Stimulated activated naive B cell treated with anti-CD40 and anti-IgM and Interleukin-4, amounts not matched to agents 10 μg/mL and 1 μg/mL and 100 μg/mL, for 72 hours (primary cell): ENCODE measurements around the gene XXYLT1.
A peak's percentile ranks its signal among the peaks of the same experiment; 100 is the strongest.
"Not testable (repeated sequence)": the region's sequence is repeated elsewhere in the genome, so short reads cannot be mapped to it uniquely, and the experiment has no call there.

Experiments used
- ATAC-seq, 2 donors: fragments of 150-1000 bp; cut with Tn5 transposase; replicated peaks; 2 replicates each; pipeline ENCODE4 v1.10.0; 2021; ENCODE audit warnings: moderate library complexity in 1 of 2
- DNase-seq: peaks from one replicate; pipeline ENCODE4 v3.0.0; 2021
- H3K27ac Mint-ChIP-seq: one replicate; pipeline ENCODE4 v1.8.0; 2022; ENCODE audit warnings: mild to moderate bottlenecking, mixed read lengths
- H3K27me3 Mint-ChIP-seq, 2 donors: one replicate each; pipeline ENCODE4 v1.8.0; 2022; ENCODE audit warnings: mixed read lengths in 2 of 2
- H3K36me3 Mint-ChIP-seq, 2 donors: one replicate each; pipeline ENCODE4 v1.8.0; 2022; ENCODE audit warnings: mixed read lengths in 2 of 2, mild to moderate bottlenecking in 1 of 2
- H3K4me1 Mint-ChIP-seq, 2 donors: one replicate each; pipeline ENCODE4 v1.8.0; 2022; ENCODE audit warnings: mixed read lengths in 2 of 2, mild to moderate bottlenecking in 1 of 2
- H3K4me3 Mint-ChIP-seq, 2 donors: one replicate each; pipeline ENCODE4 v1.8.0; 2022; ENCODE audit warnings: mild to moderate bottlenecking in 2 of 2, mixed read lengths in 2 of 2, moderate library complexity in 1 of 2
- H3K9me3 Mint-ChIP-seq, 2 donors: one replicate each; pipeline ENCODE4 v1.8.0; 2022; ENCODE audit warnings: mixed read lengths in 2 of 2, mild to moderate bottlenecking in 1 of 2

XXYLT1 gene

DNA sequence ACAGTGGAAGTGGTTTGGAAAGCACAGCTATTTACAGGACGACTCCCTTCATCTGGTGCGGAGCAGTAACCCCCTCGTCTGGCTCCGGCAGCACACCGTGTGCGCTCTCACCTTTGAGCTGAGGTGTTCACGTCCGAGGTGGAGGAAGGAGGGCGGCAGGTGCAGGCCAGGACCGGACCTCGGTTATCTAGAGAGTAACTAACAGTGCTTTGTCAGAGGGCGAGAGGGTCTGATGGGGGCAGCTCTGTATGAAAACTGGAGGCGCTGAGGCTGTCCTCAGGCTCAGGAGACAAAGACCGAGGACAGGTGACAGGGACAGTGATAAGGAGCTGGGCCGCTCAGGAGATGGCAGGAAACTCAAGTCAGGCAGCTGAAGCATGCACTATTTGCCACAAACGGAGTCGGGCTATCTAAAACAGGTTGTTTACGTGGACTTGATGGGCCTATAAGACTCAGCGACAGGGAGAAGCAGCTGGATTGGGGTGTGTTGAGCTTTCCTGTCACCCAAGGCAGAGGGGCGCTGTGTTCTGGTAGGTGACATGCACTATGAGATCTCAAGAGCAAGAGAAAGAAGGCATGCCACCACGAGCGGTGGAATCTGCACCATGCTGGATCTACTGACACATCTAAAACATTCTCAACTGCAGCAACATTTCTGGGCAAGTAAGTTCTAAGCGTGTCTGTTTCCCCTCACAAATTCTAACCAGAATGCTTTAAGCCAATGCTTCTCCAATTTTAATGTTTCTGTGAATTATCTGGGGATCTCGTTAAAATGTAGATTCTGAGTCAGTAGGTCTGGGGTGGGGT, 155.2 kb downstream of the XXYLT1 start:
- ATAC-seq (no peak), DNase-seq (no peak)
- H3K4me1 Mint-ChIP-seq, result peaks cover 10 to 12% of the 10 kb centered on the region in 2 donors
- H3K36me3 Mint-ChIP-seq, result peaks cover 0 to 3% of the 10 kb centered on the region in 2 donors
- no peaks in the 10 kb centered on the region for H3K27me3 Mint-ChIP-seq
- no peaks in the 10 kb centered on the region for H3K9me3 Mint-ChIP-seq
- H3K27ac Mint-ChIP-seq, result no peak overlapping the region
- H3K4me3 Mint-ChIP-seq, result no peak overlapping the region

DNA sequence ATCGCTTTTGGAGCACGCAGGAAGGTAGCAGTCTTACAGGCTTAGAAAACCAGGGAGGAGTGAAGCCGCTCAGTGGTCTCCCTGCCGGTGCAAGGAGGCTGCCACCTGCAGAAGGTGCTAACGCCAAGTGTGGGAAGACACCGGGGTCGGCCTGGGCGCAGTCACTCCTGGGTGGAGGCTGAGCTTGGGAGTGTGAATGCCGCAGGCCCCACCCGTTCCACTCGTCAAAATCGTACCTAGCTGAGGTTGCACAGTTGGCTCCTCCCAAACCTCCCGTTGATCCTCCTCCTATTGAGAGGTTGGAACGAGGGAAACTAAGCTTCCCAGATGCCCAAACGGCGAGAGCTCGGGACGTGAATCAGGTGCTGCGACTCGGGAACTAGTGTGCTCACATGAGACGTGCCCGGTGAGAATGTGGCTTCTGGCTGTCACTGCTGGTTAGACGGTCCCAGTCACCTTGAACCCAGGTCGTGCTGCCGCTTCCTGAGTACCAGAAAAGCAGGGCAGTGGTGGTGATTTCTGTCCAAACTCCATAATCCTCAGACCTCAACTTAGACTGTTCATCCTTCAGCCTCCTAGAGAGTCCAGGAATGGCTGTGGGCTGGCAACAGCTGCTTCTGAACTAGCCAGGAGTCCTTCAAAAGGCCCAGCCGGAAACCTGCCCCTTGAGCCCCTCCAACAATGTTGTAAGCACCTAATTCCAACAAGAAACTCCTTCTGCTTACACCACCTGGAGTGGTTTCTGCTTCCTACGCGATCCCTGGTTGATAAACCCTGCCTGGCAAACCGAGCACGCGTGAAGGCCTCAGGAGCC, 156.0 kb downstream of the XXYLT1 start:
- Mint-ChIP-seq H3K27me3 (no peaks in the 10 kb centered on the region), H3K9me3 (no peaks in the 10 kb centered on the region), H3K4me3 (no peak overlapping the region), H3K27ac (no peak overlapping the region), H3K36me3 (peaks cover 0 to 3% of the 10 kb centered on the region in 2 donors), H3K4me1 (peaks cover 10 to 12% of the 10 kb centered on the region in 2 donors)
- DNase-seq, result no peak
- no peak for ATAC-seq

DNA sequence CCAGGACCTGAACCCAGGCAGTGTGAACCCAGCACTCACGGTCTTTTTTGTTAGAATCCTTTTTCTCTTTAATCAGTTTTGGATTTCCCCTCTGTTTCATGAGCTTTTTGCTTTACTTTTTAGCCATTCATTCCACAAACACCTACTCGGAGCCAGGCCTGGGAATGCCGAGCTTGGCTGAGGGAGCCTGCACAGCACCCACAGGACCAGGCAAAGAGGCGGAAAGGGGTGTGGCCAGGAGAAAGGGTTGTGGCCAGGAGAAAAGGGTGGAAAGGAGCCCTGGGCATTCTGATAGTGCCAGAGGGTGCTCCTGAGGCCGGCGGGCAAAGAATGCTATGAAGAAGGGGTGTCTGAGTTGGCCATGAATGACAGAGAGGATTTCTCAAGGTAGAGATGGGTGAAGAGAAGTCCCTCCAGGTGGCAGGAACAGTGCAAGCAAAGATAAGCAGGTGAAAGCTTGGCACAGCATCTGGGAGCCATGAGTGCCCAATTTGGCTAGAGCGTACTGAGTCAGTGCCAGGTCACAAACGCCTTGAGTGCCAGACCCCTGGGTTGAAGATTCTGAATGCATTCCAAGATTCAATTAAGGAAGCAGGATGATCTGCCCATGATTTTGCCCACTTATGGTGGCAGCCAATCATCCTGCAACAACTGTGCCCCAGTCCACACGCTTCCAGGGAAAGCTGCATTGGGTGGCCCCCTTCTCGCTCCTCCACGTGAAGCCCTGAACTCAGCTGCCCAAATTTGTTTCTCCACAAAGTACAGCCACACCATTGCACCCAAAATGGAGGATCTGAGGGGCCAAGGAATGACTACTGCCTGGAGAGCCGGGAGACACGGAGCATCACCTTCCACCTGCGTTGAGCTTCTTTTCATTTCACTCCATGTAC, 157.2 kb downstream of the XXYLT1 start:
- Mint-ChIP-seq H3K4me1 (peaks cover 10 to 12% of the 10 kb centered on the region in 2 donors), H3K27me3 (no peaks in the 10 kb centered on the region), H3K4me3 (no peak overlapping the region), H3K36me3 (peaks cover 0 to 3% of the 10 kb centered on the region in 2 donors), H3K9me3 (no peaks in the 10 kb centered on the region), H3K27ac (no peak overlapping the region)
- no peak for DNase-seq
- ATAC-seq, result no peak

DNA sequence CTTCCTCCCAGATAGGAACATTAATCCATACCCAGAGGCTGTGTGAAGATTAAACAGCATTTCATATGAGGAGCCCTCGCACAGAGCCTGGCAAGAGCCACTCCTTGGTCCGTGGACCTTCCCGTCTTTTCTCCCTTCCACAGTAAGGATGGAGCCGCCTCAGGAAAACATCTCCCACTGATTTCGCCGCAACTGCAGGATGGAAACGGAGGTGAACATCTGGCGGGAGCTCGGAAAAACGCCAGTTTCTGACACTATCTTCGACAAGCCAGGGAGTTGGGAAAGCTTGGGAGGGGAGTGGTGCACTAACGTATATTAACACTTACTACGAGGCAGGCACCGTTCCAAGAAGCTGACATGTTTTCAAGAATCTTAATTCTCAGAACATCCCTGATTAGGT, 157.9 kb downstream of the XXYLT1 start:
- Mint-ChIP-seq H3K9me3 (no peaks in the 10 kb centered on the region), H3K27me3 (no peaks in the 10 kb centered on the region), H3K36me3 (no peaks in the 10 kb centered on the region), H3K4me1 (peaks cover 4 to 8% of the 10 kb centered on the region in 2 donors), H3K4me3 (no peak overlapping the region), H3K27ac (no peak overlapping the region)
- ATAC-seq, result no peak
- no peak for DNase-seq

DNA sequence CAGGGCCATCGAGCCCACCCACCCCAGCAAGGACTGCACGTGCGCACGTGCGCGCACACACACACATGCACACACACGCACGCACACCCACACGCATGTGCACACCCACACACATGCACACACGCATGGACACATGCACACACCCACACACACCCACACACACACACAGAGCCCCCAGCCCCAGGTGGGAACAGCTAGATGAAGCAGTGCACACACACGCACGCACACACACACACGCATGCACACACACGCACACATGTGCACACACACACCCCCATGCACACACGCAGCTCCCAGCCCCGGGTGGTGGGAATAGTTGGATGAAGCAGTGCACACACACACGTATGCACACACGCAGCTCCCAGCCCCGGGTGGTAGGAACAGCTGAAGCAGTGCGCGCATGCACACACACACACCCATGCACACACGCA, 158.6 kb downstream of the XXYLT1 start:
- Mint-ChIP-seq H3K4me1 (peaks cover 4 to 7% of the 10 kb centered on the region in 2 donors), H3K27ac (no peak overlapping the region)

DNA sequence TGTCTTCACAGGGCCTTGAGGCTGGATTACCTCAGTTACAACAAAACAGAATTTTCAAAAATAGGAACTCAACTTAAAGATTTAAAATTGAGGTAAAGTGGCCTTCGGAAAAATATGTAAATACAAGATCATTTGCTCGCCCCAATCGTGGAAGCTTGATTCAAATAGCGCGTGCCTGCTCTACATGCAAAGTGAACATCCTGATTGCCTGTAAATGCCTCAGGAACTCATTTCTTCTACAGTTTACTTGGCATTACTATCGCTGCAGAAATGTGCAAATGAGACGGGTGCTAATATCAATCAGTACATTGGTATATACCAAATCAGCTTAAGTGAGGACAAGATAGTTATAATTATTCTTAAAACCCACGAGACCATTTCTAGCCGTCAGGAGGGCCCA, 159.2 kb downstream of the XXYLT1 start:
- no peaks in the 10 kb centered on the region for H3K9me3 Mint-ChIP-seq
- DNase-seq, result no peak
- H3K27me3 Mint-ChIP-seq, result no peaks in the 10 kb centered on the region
- ATAC-seq, result no peak
- no peak overlapping the region for H3K4me3 Mint-ChIP-seq
- no peak overlapping the region for H3K27ac Mint-ChIP-seq
- H3K4me1 Mint-ChIP-seq, result peaks cover 4 to 7% of the 10 kb centered on the region in 2 donors
- H3K36me3 Mint-ChIP-seq, result no peaks in the 10 kb centered on the region

More for the DNA sequence above, 158.6 kb downstream of the XXYLT1 start:
- Mint-ChIP-seq H3K27me3 (no peaks in the 10 kb centered on the region), H3K36me3 (no peaks in the 10 kb centered on the region), H3K4me3 (no peak overlapping the region), H3K9me3 (no peaks in the 10 kb centered on the region)
- DNase-seq (no peak), ATAC-seq (no peak)

DNA sequence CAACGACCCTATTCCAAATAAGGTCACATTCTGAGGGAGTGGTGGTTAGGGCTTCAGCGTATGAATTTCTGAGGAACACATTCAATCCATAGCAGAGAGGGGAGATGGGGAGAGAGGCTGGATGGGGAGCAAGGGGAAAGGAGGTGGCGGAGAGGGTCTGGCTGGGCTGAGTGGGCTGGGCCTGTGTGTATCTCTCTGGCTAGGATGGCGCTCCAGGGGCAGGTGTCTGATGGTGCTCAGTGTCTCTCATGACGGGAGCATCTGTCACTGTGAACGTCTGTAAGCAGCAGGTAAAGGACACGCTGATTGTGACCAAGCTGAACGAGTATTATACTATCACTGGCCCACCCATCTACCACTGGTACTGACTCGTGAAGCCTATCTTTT, 159.6 kb downstream of the XXYLT1 start:
- H3K36me3 Mint-ChIP-seq, result peaks cover 0 to 2% of the 10 kb centered on the region in 2 donors
- DNase-seq, result no peak
- H3K27me3 Mint-ChIP-seq, result no peaks in the 10 kb centered on the region
- H3K4me3 Mint-ChIP-seq, result no peak overlapping the region
- H3K27ac Mint-ChIP-seq, result no peak overlapping the region
- no peaks in the 10 kb centered on the region for H3K9me3 Mint-ChIP-seq
- ATAC-seq, result no peak
- H3K4me1 Mint-ChIP-seq, result peaks cover 7 to 8% of the 10 kb centered on the region in 2 donors

DNA sequence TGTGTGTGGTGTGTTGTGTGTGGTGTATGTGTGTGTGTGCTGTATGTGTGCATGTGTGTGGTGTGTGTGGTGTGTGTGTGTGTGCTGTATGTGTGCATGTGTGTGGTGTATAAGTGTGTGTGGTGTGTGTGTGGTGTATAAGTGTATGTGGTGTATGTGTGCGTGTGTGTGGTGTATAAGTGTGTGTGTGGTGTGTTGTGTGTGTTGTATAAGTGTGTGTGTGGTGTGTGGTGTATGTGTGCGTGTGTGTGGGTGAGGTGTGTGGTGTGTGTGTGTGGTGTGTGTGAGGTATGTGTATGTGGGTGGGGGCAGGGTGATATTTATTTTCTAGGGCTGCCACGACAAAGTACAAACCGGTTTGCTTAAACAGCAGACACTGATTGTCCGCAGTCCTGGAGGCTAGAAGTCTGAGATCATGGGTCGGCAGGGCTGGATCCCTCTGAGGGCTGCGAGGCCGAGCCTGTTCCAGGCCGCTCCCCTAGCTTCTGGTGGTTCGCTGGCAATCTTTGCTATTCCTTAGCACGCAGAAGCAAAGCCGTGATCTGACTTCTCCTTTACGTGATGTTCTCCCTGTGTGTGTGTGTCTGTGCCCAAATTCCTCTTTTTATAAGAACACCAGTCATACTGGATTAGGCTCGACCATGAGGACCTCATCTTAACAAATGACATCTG, 160.2 kb downstream of the XXYLT1 start:
- Mint-ChIP-seq H3K27me3 (no peaks in the 10 kb centered on the region), H3K27ac (no peak overlapping the region), H3K4me3 (no peak overlapping the region), H3K4me1 (peaks cover 9 to 10% of the 10 kb centered on the region in 2 donors), H3K36me3 (peaks cover 0 to 4% of the 10 kb centered on the region in 2 donors), H3K9me3 (no peaks in the 10 kb centered on the region)
- ATAC-seq (no peak), DNase-seq (no peak)

DNA sequence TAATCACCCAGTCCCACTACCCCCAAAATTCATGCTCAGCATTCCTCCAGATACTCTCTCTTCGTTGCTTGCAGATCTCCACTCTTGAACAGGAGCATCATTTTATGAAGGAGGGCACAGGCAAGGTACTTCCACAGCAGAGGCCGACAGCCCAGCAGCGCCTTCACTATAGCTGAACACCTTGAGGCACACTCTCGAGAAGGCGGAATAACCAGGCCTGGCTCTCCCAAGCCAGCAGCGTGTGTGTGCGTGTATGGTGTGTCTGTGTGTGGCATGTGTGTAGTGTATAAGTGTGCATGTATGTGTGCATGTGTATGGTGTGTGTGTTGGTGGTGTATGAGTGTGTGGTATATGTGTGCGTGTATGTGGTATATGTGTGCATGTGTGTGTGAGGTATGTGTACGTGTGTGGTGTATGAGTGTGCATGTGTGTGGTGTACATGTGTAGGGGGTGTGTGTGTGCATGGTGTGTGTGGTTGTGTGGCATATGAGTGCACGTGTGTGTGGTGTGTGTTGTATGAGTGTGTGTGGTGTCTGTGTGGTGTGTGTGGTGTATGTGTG, 161.8 kb downstream of the XXYLT1 start:
- H3K36me3 Mint-ChIP-seq, result peaks cover 0 to 4% of the 10 kb centered on the region in 2 donors
- ATAC-seq (no peak), DNase-seq (no peak)
- H3K27ac Mint-ChIP-seq, result no peak overlapping the region
- H3K4me1 Mint-ChIP-seq, result peaks cover 9 to 13% of the 10 kb centered on the region in 2 donors
- H3K27me3 Mint-ChIP-seq, result no peaks in the 10 kb centered on the region
- H3K9me3 Mint-ChIP-seq, result no peaks in the 10 kb centered on the region
- H3K4me3 Mint-ChIP-seq, result no peak overlapping the region

DNA sequence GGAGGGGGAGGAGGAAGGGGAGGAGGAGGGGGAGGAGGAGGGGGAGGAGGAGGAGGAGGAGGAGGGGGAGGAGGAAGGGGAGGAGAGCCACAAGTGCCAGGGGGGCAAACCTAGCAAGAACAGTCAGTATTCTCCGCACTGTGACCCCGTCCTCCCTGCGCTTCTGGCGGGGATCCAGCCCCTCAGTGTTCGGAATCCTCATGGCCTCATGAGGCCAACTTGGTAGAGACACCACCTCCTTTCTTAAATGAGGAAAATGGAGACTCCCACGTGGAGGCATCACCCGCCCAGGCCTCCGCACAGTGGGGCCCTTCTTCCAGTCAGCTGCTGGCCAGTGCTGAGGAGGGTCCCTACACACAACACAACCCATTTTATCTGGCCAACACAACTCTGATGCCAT, 163.4 kb downstream of the XXYLT1 start:
- Mint-ChIP-seq H3K4me3 (no peak overlapping the region), H3K4me1 (peaks cover 15 to 27% of the 10 kb centered on the region in 2 donors)

DNA sequence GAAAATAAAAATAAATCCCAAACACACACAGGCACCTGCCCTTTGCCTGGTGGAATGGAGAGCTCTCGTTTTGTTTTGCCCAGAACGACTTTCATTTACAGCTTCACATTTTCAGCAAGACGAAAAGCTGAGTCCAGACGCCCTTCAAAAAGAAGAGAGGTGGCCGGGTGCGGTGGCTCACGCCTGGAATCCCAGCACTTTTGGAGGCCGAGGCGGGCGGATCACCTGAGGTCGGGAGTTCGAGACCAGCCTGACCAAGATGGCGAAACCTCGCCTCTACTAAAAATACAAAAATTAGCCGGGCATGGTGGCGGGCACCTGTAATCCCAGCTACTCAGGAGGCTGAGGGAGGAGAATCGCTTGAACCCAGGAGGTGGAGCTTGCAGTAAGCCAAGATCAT, 163.9 kb downstream of the XXYLT1 start:
- peaks cover 20 to 32% of the 10 kb centered on the region in 2 donors for H3K4me1 Mint-ChIP-seq
- H3K4me3 Mint-ChIP-seq, H3K36me3 Mint-ChIP-seq, H3K27me3 Mint-ChIP-seq, H3K27ac Mint-ChIP-seq, H3K9me3 Mint-ChIP-seq, DNase-seq, ATAC-seq: not testable (repeated sequence)

More for the DNA sequence above, 163.4 kb downstream of the XXYLT1 start:
- peaks cover 0 to 7% of the 10 kb centered on the region in 2 donors for H3K36me3 Mint-ChIP-seq
- no peaks in the 10 kb centered on the region for H3K27me3 Mint-ChIP-seq
- ATAC-seq (no peak), DNase-seq (no peak)
- H3K27ac Mint-ChIP-seq, result no peak overlapping the region
- no peaks in the 10 kb centered on the region for H3K9me3 Mint-ChIP-seq

DNA sequence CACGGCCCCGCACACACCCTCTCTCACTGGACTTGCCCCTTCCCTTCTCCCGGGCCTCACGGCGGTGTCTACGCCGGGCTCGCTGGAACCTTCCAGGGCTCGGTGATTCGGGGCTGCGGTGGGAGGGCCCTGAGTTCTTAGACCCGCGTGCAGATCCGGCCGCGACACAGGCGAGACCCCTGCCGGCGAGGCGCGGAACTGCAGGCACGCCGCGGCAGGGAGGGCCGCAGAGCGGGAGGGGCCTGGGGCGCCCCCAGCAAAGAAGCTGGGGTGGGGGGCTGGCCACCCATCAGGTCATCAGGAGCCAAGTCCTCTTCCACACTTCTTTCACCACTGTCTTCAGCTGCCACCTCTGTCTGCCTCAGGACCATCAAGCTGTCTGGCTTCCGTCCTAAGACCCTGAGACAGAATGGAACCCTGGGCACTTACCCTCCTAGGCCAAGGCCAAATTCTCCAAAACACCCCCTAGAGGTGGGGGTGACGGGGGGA, 164.5 kb downstream of the XXYLT1 start:
- Mint-ChIP-seq H3K9me3 (no peaks in the 10 kb centered on the region), H3K4me3 (peak overlapping the region; percentile 67 to 75), H3K4me1 (peaks cover 24 to 36% of the 10 kb centered on the region in 2 donors), H3K27me3 (no peaks in the 10 kb centered on the region), H3K36me3 (peaks cover 0 to 9% of the 10 kb centered on the region in 2 donors), H3K27ac (peak overlapping the region; percentile 20)
- ATAC-seq, result peak; percentile 94 to 96
- peak; percentile 59 for DNase-seq

DNA sequence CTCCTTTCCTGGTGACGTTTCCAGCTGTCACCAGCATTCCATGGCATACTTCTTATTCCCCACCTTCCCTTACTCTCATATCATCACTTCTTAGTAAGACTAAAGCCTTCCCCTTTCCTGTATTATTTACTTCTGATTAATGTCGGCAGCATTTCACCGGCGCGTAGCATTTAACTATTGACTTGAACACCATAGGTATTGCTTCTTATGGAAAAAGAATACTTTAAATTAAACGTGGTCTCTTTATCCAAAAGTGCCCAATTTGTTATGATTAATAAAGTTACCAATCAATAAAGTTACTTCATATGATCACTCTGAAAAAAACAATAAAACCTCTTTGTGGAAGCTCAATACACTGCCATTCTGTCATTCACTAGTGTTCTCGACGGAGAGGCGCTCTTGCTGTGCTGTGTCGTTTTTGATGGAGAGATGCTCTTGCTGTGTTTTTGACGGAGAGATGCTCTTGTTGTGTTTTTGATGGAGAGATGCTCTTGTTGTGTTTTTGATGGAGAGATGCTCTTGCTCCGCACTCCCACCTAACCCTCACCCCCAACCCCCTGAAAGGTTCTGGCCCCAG, 165.0 kb downstream of the XXYLT1 start:
- H3K27ac Mint-ChIP-seq, result peak overlapping the region; percentile 20
- H3K27me3 Mint-ChIP-seq, result no peaks in the 10 kb centered on the region
- H3K4me3 Mint-ChIP-seq, result peak overlapping the region; percentile 67 to 75
- H3K4me1 Mint-ChIP-seq, result peaks cover 28 to 42% of the 10 kb centered on the region in 2 donors
- DNase-seq, result no peak
- no peak for ATAC-seq
- H3K9me3 Mint-ChIP-seq, result no peaks in the 10 kb centered on the region
- H3K36me3 Mint-ChIP-seq, result peaks cover 0 to 9% of the 10 kb centered on the region in 2 donors
